B cell (primary cell): Measurements from ENCODE around the gene ABCA9. TPM values are rescaled to one million over a fixed set of nuclear protein-coding genes. Genes with fewer than 3 reads are reported as not detected.

ENCODE experiments used
- ATAC-seq: fragments of 200-7000 bp; cut with Tn5 transposase; one replicate; pipeline ENCODE4 v1.10.0; 2021; ENCODE audit warnings: low read depth, mild to moderate bottlenecking, moderate number of reproducible peaks, moderate library complexity
- CTCF ChIA-PET: fragments of 350-600 bp; sonication (Branson Sonifier 250); formaldehyde crosslinking; loops from one replicate; lab custom pipeline; 2021; ENCODE audit warnings: antibody characterized with exemption, inconsistent platforms; lab: Charles Lee
- POLR2A ChIA-PET: fragments of 350-600 bp; sonication (Branson Sonifier 250); formaldehyde crosslinking; loops from one replicate; lab custom pipeline; 2021; ENCODE audit warnings: antibody characterized with exemption; lab: Charles Lee
- DNase-seq: peaks from one replicate; pipeline ENCODE4 v3.0.0; 2013
- H2AFZ ChIP-seq: 2 replicates; pipeline ENCODE4 v1.6.1; 2012; ENCODE audit warnings: mild to moderate bottlenecking, low read depth, low read length; ENCODE audit not compliant: insufficient read depth, poor library complexity, severe bottlenecking
- H3K27ac ChIP-seq, 2 donors: 1 replicate in 1 of 2; 2 replicates in 1 of 2; pipeline ENCODE4 v1.5.1; 2012 to 2013; ENCODE audit warnings: low read length in 2 of 2, mild to moderate bottlenecking in 2 of 2, moderate library complexity in 1 of 2
- H3K27me3 ChIP-seq, 4 experiments: fragments of 200-600 bp in 1 of 4; sonication (generic) in 1 of 4; replicated peaks in 1 of 4; 1 replicate in 2 of 4; 2 replicates in 2 of 4; pipeline versions ENCODE4 v1.6.1 to v1.7.0; 2013 to 2016; ENCODE audit warnings: low read length in 3 of 4, mild to moderate bottlenecking in 2 of 4, mixed read lengths in 1 of 4, moderate library complexity in 1 of 4; ENCODE audit not compliant: insufficient read depth in 4 of 4, control insufficient read depth in 3 of 4; ENCODE audit errors: control extremely low read depth in 1 of 4
- H3K36me3 ChIP-seq, 2 experiments: replicated peaks in 1 of 2; 1 replicate in 1 of 2; 2 replicates in 1 of 2; pipeline versions ENCODE4 v1.6.1 to v1.7.1; 2013; ENCODE audit warnings: low read length in 1 of 2; ENCODE audit not compliant: insufficient read depth in 2 of 2, control insufficient read depth in 1 of 2; ENCODE audit errors: control extremely low read depth in 1 of 2, extremely low read depth in 1 of 2
- H3K4me1 ChIP-seq, 2 donors: fragments of 200-600 bp in 1 of 2; sonication (generic) in 1 of 2; 1 replicate in 1 of 2; 2 replicates in 1 of 2; pipeline versions ENCODE4 v1.5.1 to v1.6.1; 2013 to 2017; ENCODE audit warnings: low read length in 2 of 2; ENCODE audit not compliant: control insufficient read depth in 2 of 2, insufficient read depth in 2 of 2
- H3K4me2 ChIP-seq: replicated peaks from 2 replicates; pipeline ENCODE3; 2012; ENCODE audit warnings: mild to moderate bottlenecking, low read depth, low read length; ENCODE audit not compliant: poor library complexity, severe bottlenecking
- H3K4me3 ChIP-seq, 5 experiments: fragments of 200-600 bp in 1 of 5; sonication (generic) in 1 of 5; 1 replicate in 3 of 5; 2 replicates in 2 of 5; pipeline versions ENCODE4 v1.5.1 to v1.7.0; 2011 to 2016; ENCODE audit warnings: low read length in 4 of 5, mild to moderate bottlenecking in 4 of 5, low read depth in 2 of 5, control low read depth in 1 of 5, moderate library complexity in 1 of 5; ENCODE audit not compliant: insufficient read depth in 1 of 5; ENCODE audit errors: control extremely low read depth in 1 of 5, extremely low read depth in 1 of 5
- H3K79me2 ChIP-seq: fragments of 200-600 bp; sonication (generic); one replicate; pipeline ENCODE4 v1.6.0; 2016; ENCODE audit warnings: low read length; ENCODE audit not compliant: control insufficient read depth, insufficient read depth
- H3K9ac ChIP-seq: fragments of 200-600 bp; sonication (generic); 2 replicates; pipeline ENCODE4 v1.6.1; 2017; ENCODE audit warnings: mild to moderate bottlenecking, low read length, moderate library complexity
- H3K9me3 ChIP-seq, 3 donors: one replicate each; pipeline versions ENCODE4 v1.6.1 to v1.7.1; 2013; ENCODE audit warnings: low read length in 2 of 3; ENCODE audit not compliant: control insufficient read depth in 2 of 3, insufficient read depth in 1 of 3; ENCODE audit errors: control extremely low read depth in 1 of 3
- H4K20me1 ChIP-seq: 2 replicates; pipeline ENCODE4 v1.6.0; 2012; ENCODE audit warnings: mild to moderate bottlenecking, low read length; ENCODE audit not compliant: insufficient read depth, control insufficient read depth, poor library complexity, severe bottlenecking
- H3K27ac Mint-ChIP-seq: one replicate; pipeline ENCODE4 v1.8.0; 2021; ENCODE audit warnings: mixed read lengths
- H3K27me3 Mint-ChIP-seq: one replicate; pipeline ENCODE4 v1.8.0; 2021; ENCODE audit warnings: mixed read lengths
- H3K4me1 Mint-ChIP-seq: one replicate; pipeline ENCODE4 v1.8.0; 2021; ENCODE audit warnings: mixed read lengths
- H3K4me3 Mint-ChIP-seq: one replicate; pipeline ENCODE4 v1.8.0; 2021; ENCODE audit warnings: mixed read lengths
- H3K9me3 Mint-ChIP-seq: one replicate; pipeline ENCODE4 v1.8.0; 2022; ENCODE audit warnings: mixed read lengths; ENCODE audit not compliant: insufficient read depth
- CTCF ChIP-seq: fragments of 200-600 bp; IDR thresholded peaks from one replicate; pipeline ENCODE4 v1.8.0; 2022; ENCODE audit warnings: antibody characterized with exemption, mild to moderate bottlenecking
- EZH2 ChIP-seq: IDR thresholded peaks from 2 replicates; pipeline ENCODE4 v1.6.1; 2012; ENCODE audit warnings: borderline replicate concordance, low read depth, mild to moderate bottlenecking, moderate library complexity, low read length; ENCODE audit not compliant: insufficient read depth, poor library complexity, severe bottlenecking
- WGBS: methylation state at CpG from one replicate; pipeline ENCODE4 v1.1.5; 2013; ENCODE audit warnings: missing lambda C conversion rate; ENCODE audit not compliant: insufficient coverage; 5-methylcytosine and 5-hydroxymethylcytosine counted together
- intact Hi-C: fragments of 100-400 bp; cut with micrococcal nuclease; formaldehyde crosslinking; loops from one replicate; pipeline ENCODE4 v1.10.0; 2022
- polyA plus RNA-seq: library from polyadenylated mRNA; depleted of rRNA; stranded (reverse); fragments of >200 nt; gene quantifications from 2 replicates; pipeline ENCODE4 v1.2.3, GENCODE V29; 2012
- total RNA-seq, 2 donors: library from RNA; stranded (reverse); fragments of 120-200 nt in 1 of 2; gene quantifications; 1 replicate in 1 of 2; 2 replicates in 1 of 2; pipeline versions ENCODE4 v1.2.3 to v1.2.4, GENCODE V29; 2013 to 2022

ABCA9 gene
- total and polyA plus RNA-seq, 2 donors (not counting 1 experiment from before 2014, with no cell fraction given): 0.06 to 0.91 TPM

- Mint-ChIP-seq H3K4me1 (peaks cover 38% of the 10 kb centered on the region), H3K4me3 (peak overlapping the region; percentile 32), H3K27ac (peak overlapping the region; percentile 12), H3K9me3 (no peaks in the 10 kb centered on the region), H3K27me3 (no peaks in the 10 kb centered on the region)
- TF ChIP-seq EZH2 (no peak), CTCF (no peak)
- Histone ChIP-seq H3K4me3 (peak overlapping the region in 1 of 5 experiments; percentile 9), H3K4me1 (peaks cover 18 to 21% of the 10 kb centered on the region in 2 donors), H2AFZ (peak overlapping the region; percentile 61), H3K27me3 (no peaks in the 10 kb centered on the region), H3K79me2 (no peaks in the 10 kb centered on the region), H3K4me2 (peak overlapping the region; percentile 47), H3K9me3 (peaks cover 0 to 11% (median 0%) of the 10 kb centered on the region in 3 donors), H4K20me1 (no peaks in the 10 kb centered on the region), H3K27ac (no peak overlapping the region), H3K9ac (peak overlapping the region; percentile 38), H3K36me3 (no peaks in the 10 kb centered on the region)
- intact Hi-C loops: no loop called here
- 6% methylated on average over 6 of the region's 7 CpGs for WGBS
- POLR2A ChIA-PET: no interaction called here
- CTCF ChIA-PET: interaction anchor here (0.6 kb wide), 1 partner anchor 1444 kb away, joined by 3 read pairs; no protein-coding TSS in a partner anchor
- ATAC-seq (no peak), DNase-seq (peak; percentile 24)
These were observed 5.8 kb upstream of the ABCA9 start for GRCh38 chr17:69066482-69066881.

- Histone ChIP-seq H4K20me1 (no peaks in the 10 kb centered on the region), H3K4me3 (no peak overlapping the region), H2AFZ (no peak overlapping the region), H3K9ac (no peak overlapping the region), H3K36me3 (no peaks in the 10 kb centered on the region), H3K27ac (no peak overlapping the region), H3K27me3 (no peaks in the 10 kb centered on the region), H3K9me3 (no peaks in the 10 kb centered on the region), H3K4me1 (peaks cover 5 to 9% of the 10 kb centered on the region in 2 donors), H3K79me2 (no peaks in the 10 kb centered on the region), H3K4me2 (no peak overlapping the region)
- ATAC-seq (no peak), DNase-seq (no peak)
- no peaks in the 10 kb centered on the region for H3K9me3 Mint-ChIP-seq
- TF ChIP-seq EZH2 (no peak), CTCF (no peak)
- no peak overlapping the region for H3K27ac Mint-ChIP-seq
- H3K4me1 Mint-ChIP-seq: peaks cover 34% of the 10 kb centered on the region
- ChIA-PET POLR2A (no interaction called here), CTCF (no interaction called here)
- no peaks in the 10 kb centered on the region for H3K27me3 Mint-ChIP-seq
- no peak overlapping the region for H3K4me3 Mint-ChIP-seq
- intact Hi-C loops: no loop called here
These were observed 4.4 kb upstream of the ABCA9 start for GRCh38 chr17:69065113-69065512.
